ENCODE measurements around the gene UNC13A.

The UNC13A gene

GRCh38 chr19:17688853-17689595 is 870 bp upstream of the UNC13A start:
- no peak for ATAC-seq (replicated peaks; ENCODE audit: extremely low read depth, poor library complexity, severe bottlenecking)
- Mint-ChIP-seq H3K4me3 (peak overlapping the region; percentile 7), H3K27ac (ENCODE audit: low read depth) (no peak overlapping the region), H3K27me3 (peaks cover 85% of the 10 kb centered on the region), H3K9me3 (no peaks in the 10 kb centered on the region), H3K36me3 (ENCODE audit: insufficient read depth) (no peaks in the 10 kb centered on the region), H3K4me1 (peaks cover 16% of the 10 kb centered on the region)
- DNase-seq (ENCODE audit: low spot score in 2 of 2): no peak

- Mint-ChIP-seq H3K36me3 (ENCODE audit: insufficient read depth) (no peaks in the 10 kb centered on the region), H3K9me3 (no peaks in the 10 kb centered on the region), H3K27ac (ENCODE audit: low read depth) (no peak overlapping the region), H3K27me3 (peaks cover 85% of the 10 kb centered on the region), H3K4me1 (peaks cover 16% of the 10 kb centered on the region), H3K4me3 (peak overlapping the region; percentile 34)
- ATAC-seq (replicated peaks; ENCODE audit: extremely low read depth, poor library complexity, severe bottlenecking): no peak
- DNase-seq (ENCODE audit: low spot score in 2 of 2): no peak
Observed at GRCh38 chr19:17687141-17687856, 855 bp downstream of the UNC13A start.

- Mint-ChIP-seq H3K4me3 (peak overlapping the region; percentile 34), H3K27ac (ENCODE audit: low read depth) (no peak overlapping the region), H3K9me3 (no peaks in the 10 kb centered on the region), H3K36me3 (ENCODE audit: insufficient read depth) (no peaks in the 10 kb centered on the region), H3K4me1 (peaks cover 16% of the 10 kb centered on the region), H3K27me3 (peaks cover 85% of the 10 kb centered on the region)
- ATAC-seq (replicated peaks; ENCODE audit: extremely low read depth, poor library complexity, severe bottlenecking) (no peak), DNase-seq (ENCODE audit: low spot score in 2 of 2) (no peak)
Observed at GRCh38 chr19:17686592-17687024, 1.5 kb downstream of the UNC13A start.

DNA sequence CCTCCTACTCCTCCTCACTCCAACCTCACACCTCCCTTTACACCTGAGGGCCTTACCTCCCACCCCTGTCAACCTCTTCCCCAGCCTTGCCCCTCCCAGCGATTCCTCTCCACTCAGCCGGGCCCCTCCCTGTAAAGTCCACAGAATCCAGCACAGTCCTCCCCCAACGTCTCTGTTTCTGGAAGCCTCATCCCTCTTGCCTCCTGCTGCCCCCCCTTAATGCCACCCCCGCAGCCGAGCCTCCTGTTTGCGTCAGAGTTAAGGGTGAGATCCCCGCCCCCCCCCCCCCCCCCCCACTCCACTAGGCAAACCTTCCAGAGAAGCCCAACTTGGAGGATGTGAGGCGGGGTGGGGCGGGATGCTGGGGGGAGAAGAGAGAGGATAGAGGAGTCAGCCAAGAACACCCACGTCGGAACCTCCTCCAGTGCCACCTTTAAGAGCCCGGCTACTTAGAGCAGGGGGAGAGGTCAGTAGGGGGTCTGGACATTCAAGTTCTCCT is 2.1 kb downstream of the UNC13A start:
- Mint-ChIP-seq H3K9me3 (no peaks in the 10 kb centered on the region), H3K36me3 (ENCODE audit: insufficient read depth) (peaks cover 1% of the 10 kb centered on the region), H3K4me1 (peaks cover 20% of the 10 kb centered on the region), H3K27ac (ENCODE audit: low read depth) (no peak overlapping the region), H3K4me3 (no peak overlapping the region), H3K27me3 (peaks cover 90% of the 10 kb centered on the region)
- ATAC-seq (replicated peaks; ENCODE audit: extremely low read depth, poor library complexity, severe bottlenecking): no peak
- DNase-seq (ENCODE audit: low spot score in 2 of 2): no peak

- Mint-ChIP-seq H3K4me1 (peaks cover 26% of the 10 kb centered on the region), H3K27me3 (peaks cover 90% of the 10 kb centered on the region), H3K36me3 (ENCODE audit: insufficient read depth) (peaks cover 2% of the 10 kb centered on the region), H3K4me3 (no peak overlapping the region), H3K27ac (ENCODE audit: low read depth) (no peak overlapping the region), H3K9me3 (no peaks in the 10 kb centered on the region)
- no peak for ATAC-seq (replicated peaks; ENCODE audit: extremely low read depth, poor library complexity, severe bottlenecking)
- DNase-seq (ENCODE audit: low spot score in 2 of 2): no peak
Observed at GRCh38 chr19:17685451-17686022, 2.6 kb downstream of the UNC13A start.

DNA sequence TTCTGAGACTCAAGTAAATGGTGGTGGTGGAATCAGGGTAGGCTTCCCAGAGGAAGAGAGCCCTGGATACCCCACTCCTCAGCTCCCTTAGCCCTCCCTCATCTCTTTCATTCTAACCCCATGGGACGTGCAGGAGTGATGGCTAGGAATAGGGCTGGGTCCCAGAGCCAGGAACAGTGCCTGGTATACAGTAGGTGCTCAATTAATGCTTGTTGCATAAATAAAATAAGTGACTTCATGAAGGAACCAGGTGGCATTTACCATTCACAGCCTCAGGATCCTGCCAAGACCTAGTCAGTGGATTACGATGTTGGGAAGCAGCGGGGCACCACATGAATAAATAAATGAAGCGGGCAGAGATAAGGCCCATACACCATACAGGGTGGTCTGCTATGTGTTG is 3.9 kb downstream of the UNC13A start:
- Mint-ChIP-seq H3K4me3 (no peak overlapping the region), H3K27me3 (peaks cover 97% of the 10 kb centered on the region), H3K4me1 (peaks cover 38% of the 10 kb centered on the region), H3K36me3 (ENCODE audit: insufficient read depth) (peaks cover 6% of the 10 kb centered on the region), H3K27ac (ENCODE audit: low read depth) (no peak overlapping the region), H3K9me3 (no peaks in the 10 kb centered on the region)
- DNase-seq (ENCODE audit: low spot score in 2 of 2) (no peak), ATAC-seq (replicated peaks; ENCODE audit: extremely low read depth, poor library complexity, severe bottlenecking) (no peak)

- ATAC-seq (replicated peaks; ENCODE audit: extremely low read depth, poor library complexity, severe bottlenecking) (no peak), DNase-seq (ENCODE audit: low spot score in 2 of 2) (no peak)
- Mint-ChIP-seq H3K4me1 (peaks cover 32% of the 10 kb centered on the region), H3K36me3 (ENCODE audit: insufficient read depth) (peaks cover 6% of the 10 kb centered on the region), H3K9me3 (no peaks in the 10 kb centered on the region), H3K27me3 (peaks cover 97% of the 10 kb centered on the region), H3K4me3 (no peak overlapping the region), H3K27ac (ENCODE audit: low read depth) (no peak overlapping the region)
Observed at GRCh38 chr19:17683078-17683477, 5.1 kb downstream of the UNC13A start.

GRCh38 chr19:17682273-17682672 is 5.9 kb downstream of the UNC13A start:
- H3K27me3 Mint-ChIP-seq: peaks cover 97% of the 10 kb centered on the region

GRCh38 chr19:17681505-17682125 is 6.5 kb downstream of the UNC13A start:
- Mint-ChIP-seq H3K27ac (ENCODE audit: low read depth) (no peak overlapping the region), H3K27me3 (peaks cover 97% of the 10 kb centered on the region), H3K9me3 (no peaks in the 10 kb centered on the region), H3K4me3 (no peak overlapping the region), H3K4me1 (peaks cover 22% of the 10 kb centered on the region), H3K36me3 (ENCODE audit: insufficient read depth) (peaks cover 6% of the 10 kb centered on the region)
- DNase-seq (ENCODE audit: low spot score in 2 of 2): no peak
- no peak for ATAC-seq (replicated peaks; ENCODE audit: extremely low read depth, poor library complexity, severe bottlenecking)

More at GRCh38 chr19:17682273-17682672, 5.9 kb downstream of the UNC13A start:
- no peak for ATAC-seq (replicated peaks; ENCODE audit: extremely low read depth, poor library complexity, severe bottlenecking)
- H3K4me3 Mint-ChIP-seq: no peak overlapping the region
- peaks cover 6% of the 10 kb centered on the region for H3K36me3 Mint-ChIP-seq (ENCODE audit: insufficient read depth)
- DNase-seq (ENCODE audit: low spot score in 2 of 2): no peak
- peaks cover 25% of the 10 kb centered on the region for H3K4me1 Mint-ChIP-seq
- no peaks in the 10 kb centered on the region for H3K9me3 Mint-ChIP-seq
- H3K27ac Mint-ChIP-seq (ENCODE audit: low read depth): no peak overlapping the region

- DNase-seq (ENCODE audit: low spot score in 2 of 2) (peak in 1 of 2 donors; percentile 45), ATAC-seq (replicated peaks; ENCODE audit: extremely low read depth, poor library complexity, severe bottlenecking) (peak; percentile 89)
- no peaks in the 10 kb centered on the region for H3K9me3 Mint-ChIP-seq
- H3K27me3 Mint-ChIP-seq: peaks cover 96% of the 10 kb centered on the region
- peak overlapping the region; percentile 49 for H3K4me3 Mint-ChIP-seq
- H3K36me3 Mint-ChIP-seq (ENCODE audit: insufficient read depth): peaks cover 6% of the 10 kb centered on the region
- no peak overlapping the region for H3K27ac Mint-ChIP-seq (ENCODE audit: low read depth)
- peaks cover 22% of the 10 kb centered on the region for H3K4me1 Mint-ChIP-seq
Observed at GRCh38 chr19:17680230-17680722, 7.9 kb downstream of the UNC13A start.

GRCh38 chr19:17679526-17680229 is 8.5 kb downstream of the UNC13A start:
- no peak for ATAC-seq (replicated peaks; ENCODE audit: extremely low read depth, poor library complexity, severe bottlenecking)
- H3K27me3 Mint-ChIP-seq: peaks cover 91% of the 10 kb centered on the region
- H3K36me3 Mint-ChIP-seq (ENCODE audit: insufficient read depth): peaks cover 6% of the 10 kb centered on the region

GRCh38 chr19:17678836-17679235 is 9.3 kb downstream of the UNC13A start:
- Mint-ChIP-seq H3K27me3 (peaks cover 91% of the 10 kb centered on the region), H3K9me3 (no peaks in the 10 kb centered on the region), H3K4me3 (no peak overlapping the region), H3K36me3 (ENCODE audit: insufficient read depth) (peaks cover 6% of the 10 kb centered on the region), H3K27ac (ENCODE audit: low read depth) (no peak overlapping the region), H3K4me1 (peaks cover 22% of the 10 kb centered on the region)
- no peak for DNase-seq (ENCODE audit: low spot score in 2 of 2)
- no peak for ATAC-seq (replicated peaks; ENCODE audit: extremely low read depth, poor library complexity, severe bottlenecking)

More at GRCh38 chr19:17679526-17680229, 8.5 kb downstream of the UNC13A start:
- Mint-ChIP-seq H3K4me1 (peaks cover 22% of the 10 kb centered on the region), H3K27ac (ENCODE audit: low read depth) (no peak overlapping the region), H3K9me3 (no peaks in the 10 kb centered on the region), H3K4me3 (peak overlapping the region; percentile 49)
- DNase-seq (ENCODE audit: low spot score in 2 of 2): no peak
